Ascending aorta (tissue), 2 donors: Measurements from ENCODE around the gene IMMP2L. TPM values are rescaled to one million over a fixed set of nuclear protein-coding genes. Genes with fewer than 3 reads are reported as not detected.

Source experiments
- DNase-seq, 2 donors: peaks; one replicate each; pipeline ENCODE4 v3.0.0-alpha.2; 2019; ENCODE audit warnings: low spot score in 2 of 2
- H3K27ac ChIP-seq, 2 donors: fragments of 200-600 bp; sonication (generic); one replicate each; pipeline ENCODE4 v1.5.1; 2016 to 2017; ENCODE audit warnings: mild to moderate bottlenecking in 1 of 2
- H3K27me3 ChIP-seq: fragments of 200-600 bp; sonication (generic); one replicate; pipeline ENCODE4 v1.5.1; 2017
- H3K36me3 ChIP-seq, 2 donors: fragments of 200-600 bp; sonication (generic); one replicate each; pipeline ENCODE4 v1.5.1; 2016
- H3K4me1 ChIP-seq, 2 donors: fragments of 200-600 bp; sonication (generic); one replicate each; pipeline ENCODE4 v1.5.1; 2016 to 2017; ENCODE audit warnings: mild to moderate bottlenecking in 1 of 2
- H3K4me3 ChIP-seq, 2 donors: fragments of 200-600 bp; sonication (generic); one replicate each; pipeline ENCODE4 v1.5.1; 2016 to 2017; ENCODE audit warnings: mild to moderate bottlenecking in 1 of 2
- H3K9me3 ChIP-seq, 2 donors: fragments of 200-600 bp; sonication (generic); one replicate each; pipeline ENCODE4 v1.5.1; 2016
- CTCF ChIP-seq, 3 experiments: fragments of 200-600 bp in 2 of 3; fragments of 450-650 bp in 1 of 3; sonication (generic) in 2 of 3; IDR thresholded peaks; one replicate each; pipeline ENCODE4 v1.5.1; 2016 to 2019; ENCODE audit warnings: antibody characterized with exemption in 3 of 3, mild to moderate bottlenecking in 1 of 3, moderate library complexity in 1 of 3
- intact Hi-C: fragments of 100-400 bp; cut with DNase I; formaldehyde crosslinking; loops from one replicate; pipeline ENCODE4 v1.15.1; 2023
- total RNA-seq: library from RNA; depleted of rRNA; stranded (reverse); fragments of >200 nt; gene quantifications from one replicate; pipeline ENCODE4 v1.1.0, GENCODE V29; 2016

Gene IMMP2L
- total RNA-seq, 1 donor from 2014 or later = 143 TPM

GRCh38 chr7:111043561-111043960, 518.7 kb downstream of the IMMP2L start:
- Histone ChIP-seq H3K9me3 (no peaks in the 10 kb centered on the region), H3K27ac (no peak overlapping the region), H3K27me3 (no peaks in the 10 kb centered on the region), H3K4me3 (no peak overlapping the region), H3K4me1 (peaks cover 0 to 2% of the 10 kb centered on the region in 2 donors), H3K36me3 (no peaks in the 10 kb centered on the region)
- intact Hi-C loops = no loop called here
- no peak for DNase-seq
- TF ChIP-seq CTCF (IDR thresholded peaks at IDR 0.05) = no peak

- no peak for TF ChIP-seq CTCF (IDR thresholded peaks at IDR 0.05)
- H3K4me3 ChIP-seq = no peak overlapping the region
- no peaks in the 10 kb centered on the region for H3K9me3 ChIP-seq
- H3K4me1 ChIP-seq = peaks cover 0 to 2% of the 10 kb centered on the region in 2 donors
- no peaks in the 10 kb centered on the region for H3K27me3 ChIP-seq
- H3K36me3 ChIP-seq = no peaks in the 10 kb centered on the region
- intact Hi-C loops = no loop called here
- H3K27ac ChIP-seq = no peak overlapping the region
- DNase-seq = no peak
These were observed 519.5 kb downstream of the IMMP2L start for GRCh38 chr7:111042842-111043241.

- peaks cover 0 to 2% of the 10 kb centered on the region in 2 donors for H3K4me1 ChIP-seq
- no peak overlapping the region for H3K27ac ChIP-seq
- no peaks in the 10 kb centered on the region for H3K27me3 ChIP-seq
- H3K9me3 ChIP-seq = no peaks in the 10 kb centered on the region
- no peak for DNase-seq
- no peaks in the 10 kb centered on the region for H3K36me3 ChIP-seq
- intact Hi-C loops = no loop called here
- no peak overlapping the region for H3K4me3 ChIP-seq
- TF ChIP-seq CTCF (IDR thresholded peaks at IDR 0.05) = no peak
These were observed 520.7 kb downstream of the IMMP2L start for GRCh38 chr7:111041577-111041976.

GRCh38 chr7:111038185-111038584, 524.1 kb downstream of the IMMP2L start:
- no peaks in the 10 kb centered on the region for H3K27me3 ChIP-seq
- no peaks in the 10 kb centered on the region for H3K4me1 ChIP-seq
- no peak overlapping the region for H3K4me3 ChIP-seq
- no peaks in the 10 kb centered on the region for H3K9me3 ChIP-seq
- DNase-seq = no peak
- intact Hi-C loops = no loop called here
- TF ChIP-seq CTCF (IDR thresholded peaks at IDR 0.05) = no peak
- H3K27ac ChIP-seq = no peak overlapping the region
- no peaks in the 10 kb centered on the region for H3K36me3 ChIP-seq

GRCh38 chr7:111031916-111032315, 530.4 kb downstream of the IMMP2L start:
- intact Hi-C loops = no loop called here
- TF ChIP-seq CTCF (IDR thresholded peaks at IDR 0.05) = no peak
- Histone ChIP-seq H3K9me3 (no peaks in the 10 kb centered on the region), H3K27me3 (no peaks in the 10 kb centered on the region), H3K4me3 (no peak overlapping the region), H3K36me3 (no peaks in the 10 kb centered on the region), H3K27ac (no peak overlapping the region), H3K4me1 (peaks cover 0 to 13% of the 10 kb centered on the region in 2 donors)
- no peak for DNase-seq

GRCh38 chr7:111030336-111030735, 532.0 kb downstream of the IMMP2L start:
- Histone ChIP-seq H3K27me3 (no peaks in the 10 kb centered on the region), H3K27ac (no peak overlapping the region), H3K36me3 (no peaks in the 10 kb centered on the region), H3K9me3 (no peaks in the 10 kb centered on the region), H3K4me1 (peaks cover 0 to 13% of the 10 kb centered on the region in 2 donors), H3K4me3 (no peak overlapping the region)
- intact Hi-C loops = no loop called here
- no peak for TF ChIP-seq CTCF (IDR thresholded peaks at IDR 0.05)
- no peak for DNase-seq
